HG03575 (cell line): ENCODE measurements around the gene SLC39A1.
"Not testable (repeated sequence)": the region's sequence is repeated elsewhere in the genome, so short reads cannot be mapped to it uniquely, and the experiment has no call there.

ENCODE experiments used
- ATAC-seq: cut with Tn5 transposase; IDR thresholded peaks from one replicate; pipeline ENCODE4 v1.9.1; 2021; ENCODE audit not compliant: unreplicated experiment, insufficient number of reproducible peaks, low FRiP score; ENCODE audit errors: extremely low read depth

SLC39A1 gene

GRCh38 chr1:153963030-153963849, at the start of gene SLC39A1:
Gene SLC39A1, minus strand, starts transcription at chr1:153963537. Its CDS starts 822 bp downstream, at chr1:153962715.
- ATAC-seq = no peak

- not testable (repeated sequence) for ATAC-seq
Observed at GRCh38 chr1:154012543-154012942, 49.2 kb upstream of the SLC39A1 start.

DNA sequence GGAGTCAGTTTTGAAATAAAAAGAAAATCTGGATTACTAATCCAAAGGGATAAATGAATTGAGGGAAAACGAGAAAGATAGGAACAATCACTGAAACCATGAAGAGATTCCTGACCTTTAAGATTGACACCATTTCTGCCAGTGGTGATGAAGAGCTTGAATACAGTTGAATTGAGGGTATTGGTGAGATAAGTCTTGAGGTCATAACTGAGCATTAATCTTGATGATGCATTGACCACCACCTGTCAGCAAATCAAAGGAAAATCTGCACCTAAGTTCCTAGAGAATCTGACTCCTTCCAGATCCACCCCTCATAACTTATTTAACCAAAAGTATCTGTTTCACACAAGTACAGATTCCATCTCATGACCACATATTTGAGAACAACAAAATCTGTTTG, 48.8 kb upstream of the SLC39A1 start:
- no peak for ATAC-seq

DNA sequence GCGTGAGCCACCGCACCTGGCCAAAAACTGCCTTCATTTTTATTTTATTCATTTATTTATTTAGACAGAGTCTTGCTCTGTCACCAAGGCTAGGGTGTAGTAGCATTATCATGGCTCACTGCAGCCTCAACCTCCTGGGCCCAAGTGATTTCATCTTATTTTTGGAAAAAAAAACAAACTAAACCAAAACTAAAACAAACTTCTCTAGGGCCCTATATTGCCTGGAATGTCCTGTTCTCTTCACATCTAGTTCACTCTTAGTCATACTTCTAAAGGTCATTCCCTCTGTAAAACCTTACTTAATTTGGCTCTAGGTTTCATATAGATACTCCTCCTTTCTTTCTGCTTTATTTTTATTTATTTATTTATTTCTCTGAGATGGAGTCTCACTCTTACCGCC, 42.8 kb upstream of the SLC39A1 start:
- ATAC-seq = no peak

- no peak for ATAC-seq
Observed at GRCh38 chr1:154000420-154000819, 37.1 kb upstream of the SLC39A1 start.

GRCh38 chr1:153996882-153997281, 33.5 kb upstream of the SLC39A1 start:
- not testable (repeated sequence) for ATAC-seq

- ATAC-seq = no peak
Observed at GRCh38 chr1:153995640-153996039, 32.3 kb upstream of the SLC39A1 start.

GRCh38 chr1:153995202-153995601, 31.9 kb upstream of the SLC39A1 start:
- ATAC-seq = no peak

GRCh38 chr1:153991806-153992205, 28.5 kb upstream of the SLC39A1 start:
- no peak for ATAC-seq

- ATAC-seq = no peak
Observed at GRCh38 chr1:153991151-153991630, 27.9 kb upstream of the SLC39A1 start.

DNA sequence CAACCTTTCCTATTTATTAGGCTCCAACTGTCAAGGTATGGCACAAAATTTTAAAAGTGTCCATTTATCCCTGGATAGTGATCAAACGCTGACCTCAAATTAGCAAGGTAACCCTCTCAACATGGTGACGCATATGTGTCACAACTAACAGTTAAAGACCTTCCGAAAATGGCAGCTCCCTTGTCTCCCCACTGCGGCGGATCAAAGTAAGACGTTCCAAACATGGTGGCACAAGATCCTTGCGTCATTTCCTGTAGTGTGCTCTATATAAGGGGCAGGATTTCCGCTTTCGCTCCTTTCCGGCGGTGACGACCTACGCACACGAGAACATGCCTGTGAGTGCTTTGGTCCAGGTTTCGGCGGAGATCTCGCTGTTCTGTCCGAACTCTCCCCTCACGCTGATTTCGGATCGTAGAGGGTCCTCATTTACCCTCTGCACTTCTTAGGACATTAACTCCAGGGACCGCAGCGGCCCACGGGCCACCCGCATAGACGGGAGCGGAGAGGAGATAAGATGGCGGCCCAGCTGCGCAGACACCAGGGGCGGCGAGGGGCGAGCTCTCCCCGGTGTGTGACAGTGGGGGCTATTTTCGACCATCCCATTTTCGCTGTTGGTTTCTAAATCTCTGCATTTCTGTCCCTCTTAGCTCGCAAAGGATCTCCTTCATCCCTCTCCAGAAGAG, 27.3 kb upstream of the SLC39A1 start, which contains the start of gene RPS27:
Gene RPS27 (plus strand): TSS at position 295 of the 683 bp plus-strand sequence. CDS start 35 bp downstream, at position 330.
- peak; percentile 43 for ATAC-seq

- no peak for ATAC-seq
Observed at GRCh38 chr1:153987621-153988020, 24.3 kb upstream of the SLC39A1 start.

- ATAC-seq = no peak
Observed at GRCh38 chr1:153985941-153986761, 22.8 kb upstream of the SLC39A1 start, which contains the start of gene RAB13. Gene RAB13, minus strand, starts transcription at chr1:153986339. Its CDS starts 103 bp downstream, at chr1:153986236.

- ATAC-seq = no peak
Observed at GRCh38 chr1:153985341-153985912, 22.1 kb upstream of the SLC39A1 start.

DNA sequence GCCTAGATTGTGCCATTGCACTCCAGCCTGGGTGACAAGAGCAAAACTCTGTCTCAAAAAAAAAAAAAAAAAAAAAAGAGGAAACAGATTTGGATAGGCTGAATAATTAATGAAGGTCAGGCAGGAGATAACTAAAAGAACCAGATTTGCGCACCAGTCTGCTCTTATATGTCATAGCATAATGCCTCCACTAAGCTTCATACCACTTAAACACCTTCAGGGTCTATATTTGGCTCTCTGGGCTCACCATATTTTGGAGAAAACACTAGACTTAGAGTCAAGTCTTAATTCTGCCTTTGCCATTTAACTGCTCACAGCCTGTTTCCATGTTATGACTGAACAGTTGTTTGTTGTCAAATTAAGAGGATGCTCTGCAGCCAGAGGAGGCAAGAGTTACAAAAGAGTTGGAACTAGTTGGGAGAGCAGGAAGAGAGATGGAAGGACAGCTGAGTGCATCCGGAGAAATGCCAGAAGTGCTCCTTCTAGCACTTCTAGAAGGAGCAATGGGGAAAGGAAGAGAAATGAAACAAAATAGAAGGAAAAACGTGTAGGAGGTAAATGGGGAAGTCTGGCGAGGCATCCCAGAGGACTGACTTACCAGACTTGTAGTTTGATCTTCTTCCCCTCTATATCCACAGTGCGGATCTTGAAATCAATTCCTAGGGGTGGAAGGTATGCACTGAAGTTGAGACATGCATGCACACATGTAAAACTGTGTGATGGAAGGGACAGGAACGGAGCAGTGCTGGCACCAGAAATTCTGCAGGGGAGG, 21.0 kb upstream of the SLC39A1 start:
- ATAC-seq = no peak

DNA sequence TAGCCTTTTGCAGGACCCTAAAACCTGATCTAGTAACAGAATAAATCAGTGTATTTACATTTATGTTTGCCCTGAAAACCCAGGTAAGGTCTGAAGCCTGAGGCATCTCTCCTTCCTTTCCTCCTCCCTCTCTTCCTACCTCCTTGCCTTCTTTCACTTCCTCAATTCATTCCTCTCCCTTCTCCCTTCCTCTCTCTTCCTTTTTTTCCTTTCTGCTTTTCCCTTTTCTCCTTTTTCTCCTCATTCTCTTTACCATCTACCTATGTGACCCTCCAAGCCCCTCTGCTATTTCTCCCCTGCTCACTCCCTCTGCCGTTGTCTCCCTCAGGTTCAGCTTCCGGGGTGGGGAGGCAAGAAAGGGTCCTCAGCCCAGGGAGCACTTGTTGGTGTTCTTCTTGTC, 18.4 kb upstream of the SLC39A1 start:
- ATAC-seq = not testable (repeated sequence)

GRCh38 chr1:153979091-153979490, 15.8 kb upstream of the SLC39A1 start:
- not testable (repeated sequence) for ATAC-seq

DNA sequence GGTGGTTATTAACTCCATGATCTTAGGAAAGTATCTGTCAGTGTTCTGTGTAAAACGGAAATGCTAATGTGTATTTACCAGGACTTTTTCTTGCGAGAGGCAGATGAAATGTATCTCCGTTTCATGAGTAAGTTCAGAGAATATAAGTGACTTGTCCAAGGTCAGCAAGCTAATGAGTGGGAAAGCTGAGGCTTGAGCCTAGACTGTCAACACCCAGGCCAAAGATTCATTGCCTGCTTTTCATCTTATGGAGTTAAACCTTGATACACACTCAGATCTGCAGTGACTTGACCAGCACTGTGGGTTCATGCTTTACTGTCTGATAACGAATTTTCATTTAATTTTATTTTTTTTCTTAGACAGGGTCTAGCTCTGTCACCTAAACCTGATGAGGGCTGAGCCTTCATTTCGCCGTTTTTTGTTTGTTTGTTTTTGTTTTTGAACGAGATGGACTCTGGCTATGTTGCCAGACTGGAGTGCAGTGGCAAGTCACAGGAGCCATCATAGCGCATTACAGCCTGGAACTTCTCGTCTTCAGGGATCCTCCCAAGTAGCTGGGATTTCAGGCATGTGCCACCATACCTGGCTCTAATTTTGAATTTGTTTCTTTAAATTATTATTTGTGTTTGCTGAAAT, 15.1 kb upstream of the SLC39A1 start:
- no peak for ATAC-seq
